GM23338 (cell line): Measurements from ENCODE around the gene JMJD1C. TPM values are rescaled to one million over a fixed set of nuclear protein-coding genes. Genes with fewer than 3 reads are reported as not detected.

Source experiments
- ATAC-seq: fragments of 200-7000 bp; cut with Tn5 transposase; 3 replicates; pipeline ENCODE4 v1.9.1; 2020
- DNase-seq: peaks from one replicate; pipeline ENCODE4 v3.0.0-alpha.2; 2015; ENCODE audit warnings: low spot score
- H2AFZ ChIP-seq: fragments of 200-600 bp; sonication (generic); 2 replicates; pipeline ENCODE4 v1.8.0; 2016; ENCODE audit warnings: antibody characterized with exemption, mild to moderate bottlenecking, moderate library complexity
- H3F3A ChIP-seq: fragments of 200-600 bp; sonication (generic); replicated peaks from 2 replicates; pipeline ENCODE4 v1.8.0; 2017; ENCODE audit warnings: antibody characterized with exemption, mixed run types, low read depth
- H3K27ac ChIP-seq: fragments of 200-600 bp; sonication (generic); 2 replicates; pipeline ENCODE4 v1.6.1; 2016; ENCODE audit warnings: low read depth
- H3K27me3 ChIP-seq: fragments of 200-600 bp; sonication (generic); 2 replicates; pipeline ENCODE4 v1.8.0; 2016; ENCODE audit warnings: mild to moderate bottlenecking, mixed run types, moderate library complexity; ENCODE audit not compliant: insufficient read depth
- H3K36me3 ChIP-seq: fragments of 200-600 bp; sonication (generic); 2 replicates; pipeline ENCODE4 v1.8.0; 2016; ENCODE audit warnings: mild to moderate bottlenecking; ENCODE audit not compliant: insufficient read depth
- H3K4me1 ChIP-seq: fragments of 200-600 bp; sonication (generic); 2 replicates; pipeline ENCODE4 v1.8.0; 2016; ENCODE audit warnings: mild to moderate bottlenecking, moderate library complexity; ENCODE audit not compliant: insufficient read depth
- H3K4me2 ChIP-seq: fragments of 200-600 bp; sonication (generic); 2 replicates; pipeline ENCODE4 v1.7.1; 2017; ENCODE audit warnings: mixed run types
- H3K4me3 ChIP-seq: fragments of 200-600 bp; sonication (generic); 2 replicates; pipeline ENCODE4 v1.6.1; 2016; ENCODE audit warnings: mixed run types
- H3K79me2 ChIP-seq: fragments of 200-600 bp; sonication (generic); replicated peaks from 2 replicates; pipeline ENCODE4 v1.8.0; 2017; ENCODE audit warnings: mild to moderate bottlenecking; ENCODE audit not compliant: insufficient read depth
- H3K9me2 ChIP-seq: fragments of 200-600 bp; sonication (generic); 2 replicates; pipeline ENCODE4 v1.8.0; 2017; ENCODE audit not compliant: insufficient read depth
- H4K20me1 ChIP-seq: fragments of 200-600 bp; sonication (generic); replicated peaks from 2 replicates; pipeline ENCODE4 v1.8.0; 2017; ENCODE audit warnings: mild to moderate bottlenecking; ENCODE audit not compliant: insufficient read depth
- H3K27ac Mint-ChIP-seq: 2 replicates; pipeline ENCODE4 v1.8.0; 2020; ENCODE audit warnings: inconsistent platforms, mild to moderate bottlenecking, moderate library complexity, mixed read lengths
- H3K27me3 Mint-ChIP-seq: 3 replicates; pipeline ENCODE4 v1.8.0; 2022; ENCODE audit warnings: low read depth, mild to moderate bottlenecking, moderate library complexity, mixed read lengths, inconsistent platforms; ENCODE audit not compliant: insufficient read depth, poor library complexity
- H3K36me3 Mint-ChIP-seq: 3 replicates; pipeline ENCODE4 v1.8.0; 2021; ENCODE audit warnings: low read depth, mild to moderate bottlenecking, inconsistent platforms, moderate library complexity, mixed read lengths
- H3K4me1 Mint-ChIP-seq: 3 replicates; pipeline ENCODE4 v1.8.0; 2020; ENCODE audit warnings: mild to moderate bottlenecking, inconsistent platforms, mixed read lengths
- H3K4me3 Mint-ChIP-seq: 3 replicates; pipeline ENCODE4 v1.8.0; 2021; ENCODE audit warnings: moderate library complexity, mild to moderate bottlenecking, inconsistent platforms, mixed read lengths
- H3K9me3 Mint-ChIP-seq: 3 replicates; pipeline ENCODE4 v1.8.0; 2020; ENCODE audit warnings: moderate library complexity, mild to moderate bottlenecking, inconsistent platforms, mixed read lengths
- CREB1 ChIP-seq: fragments of 250-450 bp; sonication (Bioruptor Pico); IDR thresholded peaks from 2 replicates; pipeline ENCODE4 v1.5.0; 2020; ENCODE audit warnings: low read depth, mild to moderate bottlenecking, moderate library complexity
- EZH2 ChIP-seq: fragments of 200-600 bp; sonication (generic); IDR thresholded peaks from one replicate; pipeline ENCODE4 v1.8.0; 2017; ENCODE audit warnings: antibody characterized with exemption, mild to moderate bottlenecking, low read depth; ENCODE audit not compliant: unreplicated experiment
- EZH2phosphoT487 ChIP-seq: fragments of 200-600 bp; sonication (generic); IDR thresholded peaks from one replicate; pipeline ENCODE4 v1.8.1; 2018; ENCODE audit warnings: antibody characterized with exemption; ENCODE audit not compliant: unreplicated experiment
- JUNB ChIP-seq: IDR thresholded peaks from one replicate; pipeline ENCODE4 v1.6.1; 2016; ENCODE audit warnings: antibody characterized with exemption; ENCODE audit not compliant: unreplicated experiment
- POLR2AphosphoS5 ChIP-seq: IDR thresholded peaks from 2 replicates; pipeline ENCODE4 v1.6.1; 2016; ENCODE audit warnings: antibody characterized with exemption, low read depth
- ZNF114 ChIP-seq: fragments of 250-450 bp; sonication (Bioruptor Pico); IDR thresholded peaks from 2 replicates; pipeline ENCODE4 v1.5.0; 2020; ENCODE audit warnings: mild to moderate bottlenecking, moderate library complexity
- ZNF331 ChIP-seq: fragments of 250-450 bp; sonication (Bioruptor Pico); IDR thresholded peaks from 2 replicates; pipeline ENCODE4 v1.5.0; 2020; ENCODE audit warnings: low read depth, mild to moderate bottlenecking, moderate library complexity
- polyA plus RNA-seq: library from polyadenylated mRNA; unstranded; fragments of >200 nt; fragmentation: Nextera tagmentation; extraction: Ambion mirVana; gene quantifications from 2 replicates; pipeline ENCODE4 v1.2.1, GENCODE V29; 2016
- total RNA-seq: library from RNA; depleted of rRNA; stranded (reverse); fragments of >200 nt; shearing (Covaris generic); gene quantifications from 2 replicates; pipeline ENCODE4 v1.2.3, GENCODE V29; 2014
- TF ChIP-seq, protein P1 (sequence below): fragments of 250-450 bp; sonication (Bioruptor Pico); IDR thresholded peaks from 2 replicates; pipeline ENCODE4 v1.5.0; 2020; ENCODE audit warnings: mild to moderate bottlenecking, moderate library complexity
- TF ChIP-seq, protein P2 (sequence below): IDR thresholded peaks from one replicate; pipeline ENCODE4 v1.6.1; 2018; ENCODE audit warnings: antibody characterized with exemption; ENCODE audit not compliant: unreplicated experiment
- TF ChIP-seq, protein P3 (sequence below): IDR thresholded peaks from 2 replicates; pipeline ENCODE4 v1.6.1; 2016; ENCODE audit warnings: antibody characterized with exemption

Gene JMJD1C
- total and polyA plus RNA-seq, 2 experiments from 2014 or later, result 333 to 435 TPM

DNA sequence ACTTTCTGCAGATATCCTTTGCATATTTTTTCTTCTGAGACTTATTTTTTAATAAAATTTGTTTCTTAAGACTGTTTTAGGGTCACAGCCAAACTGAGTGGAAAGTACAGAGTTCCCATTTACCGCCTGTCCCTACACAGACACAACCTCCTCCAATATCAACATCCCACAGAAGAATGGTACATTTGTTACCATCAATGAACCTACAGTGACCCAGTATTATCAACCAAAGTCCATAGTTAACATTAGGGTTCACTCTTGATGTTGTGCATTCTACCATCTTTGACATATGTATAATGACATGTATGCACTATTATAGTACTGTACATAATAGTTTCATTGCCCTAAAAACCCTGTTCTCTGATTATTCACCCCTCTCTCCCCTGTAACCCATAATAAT lies 40.8 kb upstream of the JMJD1C start (continued):
- TF ChIP-seq, protein P1, sequence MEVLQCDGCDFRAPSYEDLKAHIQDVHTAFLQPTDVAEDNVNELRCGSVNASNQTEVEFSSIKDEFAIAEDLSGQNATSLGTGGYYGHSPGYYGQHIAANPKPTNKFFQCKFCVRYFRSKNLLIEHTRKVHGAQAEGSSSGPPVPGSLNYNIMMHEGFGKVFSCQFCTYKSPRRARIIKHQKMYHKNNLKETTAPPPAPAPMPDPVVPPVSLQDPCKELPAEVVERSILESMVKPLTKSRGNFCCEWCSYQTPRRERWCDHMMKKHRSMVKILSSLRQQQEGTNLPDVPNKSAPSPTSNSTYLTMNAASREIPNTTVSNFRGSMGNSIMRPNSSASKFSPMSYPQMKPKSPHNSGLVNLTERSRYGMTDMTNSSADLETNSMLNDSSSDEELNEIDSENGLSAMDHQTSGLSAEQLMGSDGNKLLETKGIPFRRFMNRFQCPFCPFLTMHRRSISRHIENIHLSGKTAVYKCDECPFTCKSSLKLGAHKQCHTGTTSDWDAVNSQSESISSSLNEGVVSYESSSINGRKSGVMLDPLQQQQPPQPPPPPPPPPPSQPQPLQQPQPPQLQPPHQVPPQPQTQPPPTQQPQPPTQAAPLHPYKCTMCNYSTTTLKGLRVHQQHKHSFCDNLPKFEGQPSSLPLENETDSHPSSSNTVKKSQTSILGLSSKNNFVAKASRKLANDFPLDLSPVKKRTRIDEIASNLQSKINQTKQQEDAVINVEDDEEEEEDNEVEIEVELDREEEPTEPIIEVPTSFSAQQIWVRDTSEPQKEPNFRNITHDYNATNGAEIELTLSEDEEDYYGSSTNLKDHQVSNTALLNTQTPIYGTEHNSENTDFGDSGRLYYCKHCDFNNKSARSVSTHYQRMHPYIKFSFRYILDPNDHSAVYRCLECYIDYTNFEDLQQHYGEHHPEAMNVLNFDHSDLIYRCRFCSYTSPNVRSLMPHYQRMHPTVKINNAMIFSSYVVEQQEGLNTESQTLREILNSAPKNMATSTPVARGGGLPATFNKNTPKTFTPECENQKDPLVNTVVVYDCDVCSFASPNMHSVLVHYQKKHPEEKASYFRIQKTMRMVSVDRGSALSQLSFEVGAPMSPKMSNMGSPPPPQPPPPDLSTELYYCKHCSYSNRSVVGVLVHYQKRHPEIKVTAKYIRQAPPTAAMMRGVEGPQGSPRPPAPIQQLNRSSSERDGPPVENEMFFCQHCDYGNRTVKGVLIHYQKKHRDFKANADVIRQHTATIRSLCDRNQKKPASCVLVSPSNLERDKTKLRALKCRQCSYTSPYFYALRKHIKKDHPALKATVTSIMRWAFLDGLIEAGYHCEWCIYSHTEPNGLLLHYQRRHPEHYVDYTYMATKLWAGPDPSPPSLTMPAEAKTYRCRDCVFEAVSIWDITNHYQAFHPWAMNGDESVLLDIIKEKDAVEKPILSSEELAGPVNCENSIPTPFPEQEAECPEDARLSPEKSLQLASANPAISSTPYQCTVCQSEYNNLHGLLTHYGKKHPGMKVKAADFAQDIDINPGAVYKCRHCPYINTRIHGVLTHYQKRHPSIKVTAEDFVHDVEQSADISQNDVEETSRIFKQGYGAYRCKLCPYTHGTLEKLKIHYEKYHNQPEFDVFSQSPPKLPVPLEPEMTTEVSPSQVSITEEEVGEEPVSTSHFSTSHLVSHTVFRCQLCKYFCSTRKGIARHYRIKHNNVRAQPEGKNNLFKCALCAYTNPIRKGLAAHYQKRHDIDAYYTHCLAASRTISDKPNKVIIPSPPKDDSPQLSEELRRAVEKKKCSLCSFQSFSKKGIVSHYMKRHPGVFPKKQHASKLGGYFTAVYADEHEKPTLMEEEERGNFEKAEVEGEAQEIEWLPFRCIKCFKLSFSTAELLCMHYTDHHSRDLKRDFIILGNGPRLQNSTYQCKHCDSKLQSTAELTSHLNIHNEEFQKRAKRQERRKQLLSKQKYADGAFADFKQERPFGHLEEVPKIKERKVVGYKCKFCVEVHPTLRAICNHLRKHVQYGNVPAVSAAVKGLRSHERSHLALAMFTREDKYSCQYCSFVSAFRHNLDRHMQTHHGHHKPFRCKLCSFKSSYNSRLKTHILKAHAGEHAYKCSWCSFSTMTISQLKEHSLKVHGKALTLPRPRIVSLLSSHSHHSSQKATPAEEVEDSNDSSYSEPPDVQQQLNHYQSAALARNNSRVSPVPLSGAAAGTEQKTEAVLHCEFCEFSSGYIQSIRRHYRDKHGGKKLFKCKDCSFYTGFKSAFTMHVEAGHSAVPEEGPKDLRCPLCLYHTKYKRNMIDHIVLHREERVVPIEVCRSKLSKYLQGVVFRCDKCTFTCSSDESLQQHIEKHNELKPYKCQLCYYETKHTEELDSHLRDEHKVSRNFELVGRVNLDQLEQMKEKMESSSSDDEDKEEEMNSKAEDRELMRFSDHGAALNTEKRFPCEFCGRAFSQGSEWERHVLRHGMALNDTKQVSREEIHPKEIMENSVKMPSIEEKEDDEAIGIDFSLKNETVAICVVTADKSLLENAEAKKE (CRISPR knock-in tag), result no peak
- TF ChIP-seq ZNF331 (CRISPR knock-in tag), result no peak
- no peak for TF ChIP-seq EZH2

DNA sequence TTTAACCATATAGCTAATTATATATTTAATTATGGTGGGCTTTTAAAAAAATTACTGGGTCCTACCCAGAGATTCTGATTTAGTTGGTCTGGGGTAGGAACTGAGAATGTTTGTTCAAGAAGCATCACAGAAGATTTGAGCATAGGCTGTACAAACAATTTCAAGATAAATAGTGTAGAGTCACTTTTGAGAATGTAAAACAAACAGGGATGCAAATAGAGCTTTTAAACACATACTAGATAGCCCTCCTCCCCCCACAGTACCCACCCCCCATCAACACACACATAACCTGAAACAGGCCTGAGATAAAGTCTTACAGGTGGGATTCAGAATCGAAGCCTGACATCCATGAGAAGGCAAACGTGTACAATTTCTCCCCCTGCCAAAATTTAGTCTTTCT lies 39.8 kb upstream of the JMJD1C start:
- Histone ChIP-seq H3K4me2 (peak overlapping the region; percentile 24; the same call in 1 of the 2 replicates), H3K27me3 (no peaks in the 10 kb centered on the region), H3K79me2 (peaks cover 88% of the 10 kb centered on the region), H3K9me2 (no peaks in the 10 kb centered on the region), H3K4me3 (no peak overlapping the region), H3F3A (no peaks in the 10 kb centered on the region), H3K36me3 (no peaks in the 10 kb centered on the region), H3K27ac (peak overlapping the region; percentile 58), H3K4me1 (peaks cover 26% of the 10 kb centered on the region), H2AFZ (no peak overlapping the region), H4K20me1 (no peaks in the 10 kb centered on the region)
- ATAC-seq (no peak), DNase-seq (no peak)
- no peaks in the 10 kb centered on the region for H3K27me3 Mint-ChIP-seq
- no peak overlapping the region for H3K4me3 Mint-ChIP-seq
- H3K36me3 Mint-ChIP-seq, result no peaks in the 10 kb centered on the region
- peaks cover 29% of the 10 kb centered on the region for H3K4me1 Mint-ChIP-seq
- H3K9me3 Mint-ChIP-seq, result no peaks in the 10 kb centered on the region
- H3K27ac Mint-ChIP-seq, result no peak overlapping the region
- TF ChIP-seq EZH2phosphoT487, result no peak
- no peak for TF ChIP-seq JUNB
- TF ChIP-seq CREB1 (CRISPR knock-in tag), result no peak
- TF ChIP-seq POLR2AphosphoS5, result no peak
- TF ChIP-seq, protein P2, sequence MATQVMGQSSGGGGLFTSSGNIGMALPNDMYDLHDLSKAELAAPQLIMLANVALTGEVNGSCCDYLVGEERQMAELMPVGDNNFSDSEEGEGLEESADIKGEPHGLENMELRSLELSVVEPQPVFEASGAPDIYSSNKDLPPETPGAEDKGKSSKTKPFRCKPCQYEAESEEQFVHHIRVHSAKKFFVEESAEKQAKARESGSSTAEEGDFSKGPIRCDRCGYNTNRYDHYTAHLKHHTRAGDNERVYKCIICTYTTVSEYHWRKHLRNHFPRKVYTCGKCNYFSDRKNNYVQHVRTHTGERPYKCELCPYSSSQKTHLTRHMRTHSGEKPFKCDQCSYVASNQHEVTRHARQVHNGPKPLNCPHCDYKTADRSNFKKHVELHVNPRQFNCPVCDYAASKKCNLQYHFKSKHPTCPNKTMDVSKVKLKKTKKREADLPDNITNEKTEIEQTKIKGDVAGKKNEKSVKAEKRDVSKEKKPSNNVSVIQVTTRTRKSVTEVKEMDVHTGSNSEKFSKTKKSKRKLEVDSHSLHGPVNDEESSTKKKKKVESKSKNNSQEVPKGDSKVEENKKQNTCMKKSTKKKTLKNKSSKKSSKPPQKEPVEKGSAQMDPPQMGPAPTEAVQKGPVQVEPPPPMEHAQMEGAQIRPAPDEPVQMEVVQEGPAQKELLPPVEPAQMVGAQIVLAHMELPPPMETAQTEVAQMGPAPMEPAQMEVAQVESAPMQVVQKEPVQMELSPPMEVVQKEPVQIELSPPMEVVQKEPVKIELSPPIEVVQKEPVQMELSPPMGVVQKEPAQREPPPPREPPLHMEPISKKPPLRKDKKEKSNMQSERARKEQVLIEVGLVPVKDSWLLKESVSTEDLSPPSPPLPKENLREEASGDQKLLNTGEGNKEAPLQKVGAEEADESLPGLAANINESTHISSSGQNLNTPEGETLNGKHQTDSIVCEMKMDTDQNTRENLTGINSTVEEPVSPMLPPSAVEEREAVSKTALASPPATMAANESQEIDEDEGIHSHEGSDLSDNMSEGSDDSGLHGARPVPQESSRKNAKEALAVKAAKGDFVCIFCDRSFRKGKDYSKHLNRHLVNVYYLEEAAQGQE, result no peak
- no peak for TF ChIP-seq ZNF114 (CRISPR knock-in tag)
- TF ChIP-seq, protein P3, sequence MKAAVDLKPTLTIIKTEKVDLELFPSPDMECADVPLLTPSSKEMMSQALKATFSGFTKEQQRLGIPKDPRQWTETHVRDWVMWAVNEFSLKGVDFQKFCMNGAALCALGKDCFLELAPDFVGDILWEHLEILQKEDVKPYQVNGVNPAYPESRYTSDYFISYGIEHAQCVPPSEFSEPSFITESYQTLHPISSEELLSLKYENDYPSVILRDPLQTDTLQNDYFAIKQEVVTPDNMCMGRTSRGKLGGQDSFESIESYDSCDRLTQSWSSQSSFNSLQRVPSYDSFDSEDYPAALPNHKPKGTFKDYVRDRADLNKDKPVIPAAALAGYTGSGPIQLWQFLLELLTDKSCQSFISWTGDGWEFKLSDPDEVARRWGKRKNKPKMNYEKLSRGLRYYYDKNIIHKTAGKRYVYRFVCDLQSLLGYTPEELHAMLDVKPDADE, result no peak
